Hepatocyte (in vitro differentiated cells): ENCODE measurements around the gene ZNF319. TPM values are rescaled to one million over a fixed set of nuclear protein-coding genes. Genes with fewer than 3 reads are reported as not detected.

Experiments used
- DNase-seq: peaks from one replicate; pipeline ENCODE4 v3.0.0-alpha.2; 2016; ENCODE audit warnings: low spot score
- H2AFZ ChIP-seq: fragments of 200-600 bp; sonication (generic); 2 replicates; pipeline ENCODE4 v1.6.0; 2016; ENCODE audit warnings: antibody characterized with exemption, mild to moderate bottlenecking
- H3K27ac ChIP-seq: fragments of 200-600 bp; sonication (generic); 2 replicates; pipeline ENCODE4 v1.5.1; 2016; ENCODE audit warnings: mild to moderate bottlenecking
- H3K27me3 ChIP-seq: fragments of 200-600 bp; sonication (generic); 2 replicates; pipeline ENCODE4 v1.6.1; 2016
- H3K36me3 ChIP-seq: fragments of 200-600 bp; sonication (generic); replicated peaks from 2 replicates; pipeline ENCODE4 v1.5.1; 2016; ENCODE audit warnings: low read depth; ENCODE audit not compliant: insufficient read depth
- H3K4me1 ChIP-seq: fragments of 200-600 bp; sonication (generic); 2 replicates; pipeline ENCODE4 v1.5.1; 2016; ENCODE audit warnings: mild to moderate bottlenecking, moderate library complexity; ENCODE audit not compliant: insufficient read depth
- H3K4me2 ChIP-seq: fragments of 200-600 bp; sonication (generic); 2 replicates; pipeline ENCODE4 v1.6.0; 2016
- H3K4me3 ChIP-seq: fragments of 200-600 bp; sonication (generic); 2 replicates; pipeline ENCODE4 v1.5.1; 2016; ENCODE audit warnings: mild to moderate bottlenecking
- H3K79me2 ChIP-seq: fragments of 200-600 bp; sonication (generic); 2 replicates; pipeline ENCODE4 v1.6.0; 2017; ENCODE audit warnings: mild to moderate bottlenecking
- H3K9me2 ChIP-seq: fragments of 200-600 bp; sonication (generic); replicated peaks from 2 replicates; pipeline ENCODE4 v1.6.0; 2017; ENCODE audit warnings: mild to moderate bottlenecking; ENCODE audit not compliant: insufficient read depth
- H3K9me3 ChIP-seq: fragments of 200-600 bp; sonication (generic); 2 replicates; pipeline ENCODE4 v1.5.1; 2016; ENCODE audit warnings: low read depth, mild to moderate bottlenecking
- H4K20me1 ChIP-seq: fragments of 200-600 bp; sonication (generic); 2 replicates; pipeline ENCODE4 v1.6.0; 2016; ENCODE audit warnings: mild to moderate bottlenecking; ENCODE audit not compliant: insufficient read depth, poor library complexity, severe bottlenecking
- EZH2 ChIP-seq: fragments of 200-600 bp; sonication (generic); IDR thresholded peaks from 2 replicates; pipeline ENCODE4 v1.6.1; 2016; ENCODE audit warnings: antibody characterized with exemption, mild to moderate bottlenecking, borderline replicate concordance
- EZH2phosphoT487 ChIP-seq: fragments of 200-600 bp; sonication (generic); IDR thresholded peaks from one replicate; pipeline ENCODE4 v1.6.1; 2018; ENCODE audit warnings: antibody characterized with exemption, mild to moderate bottlenecking, low read depth, moderate library complexity; ENCODE audit not compliant: unreplicated experiment, severe bottlenecking
- WGBS: methylation state at CpG from one replicate; pipeline ENCODE4 v1.1.6; 2016; ENCODE audit warnings: low lambda C conversion rate; ENCODE audit errors: missing lambda C conversion rate; 5-methylcytosine and 5-hydroxymethylcytosine counted together
- polyA plus RNA-seq: library from polyadenylated mRNA; unstranded; fragments of >200 nt; fragmentation: Nextera tagmentation; extraction: Ambion mirVana; gene quantifications from 2 replicates; pipeline ENCODE4 v1.2.1, GENCODE V29; 2016
- total RNA-seq: library from RNA; depleted of rRNA; stranded (reverse); fragments of >200 nt; gene quantifications from 2 replicates; pipeline ENCODE4 v1.2.3, GENCODE V29; 2014
- TF ChIP-seq, protein P1 (sequence below): fragments of 200-600 bp; sonication (generic); IDR thresholded peaks from 2 replicates; pipeline ENCODE4 v1.5.1; 2016; ENCODE audit warnings: antibody characterized with exemption, mild to moderate bottlenecking; ENCODE audit not compliant: poor library complexity

ZNF319 gene
- total and polyA plus RNA-seq, 2 experiments from 2014 or later: 5.3 to 8.3 TPM

DNA sequence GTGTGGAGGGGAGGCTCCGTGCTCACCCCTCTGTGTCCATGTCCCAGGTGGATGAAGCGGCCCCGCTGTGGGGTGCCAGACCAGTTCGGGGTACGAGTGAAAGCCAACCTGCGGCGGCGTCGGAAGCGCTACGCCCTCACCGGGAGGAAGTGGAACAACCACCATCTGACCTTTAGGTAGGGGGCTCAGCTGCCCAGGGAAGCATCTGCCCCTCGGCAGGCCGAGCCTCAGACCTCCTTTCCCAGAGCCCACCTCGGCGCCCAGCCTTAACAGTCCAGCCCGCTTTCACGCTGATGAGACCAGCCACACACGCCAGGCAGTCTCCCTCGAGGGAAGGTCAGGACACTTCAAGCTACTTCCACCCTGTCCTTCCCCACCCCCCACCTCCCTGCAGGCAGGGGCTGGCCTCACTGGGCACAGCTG is 37.8 kb upstream of the ZNF319 start:
- no peak overlapping the region for H2AFZ ChIP-seq
- no peaks in the 10 kb centered on the region for H3K9me2 ChIP-seq
- H3K4me1 ChIP-seq: peaks cover 2% of the 10 kb centered on the region
- DNase-seq: no peak
- H3K4me2 ChIP-seq: no peak overlapping the region
- H3K4me3 ChIP-seq: no peak overlapping the region
- WGBS: 95% methylated on average over 20 of the region's 20 CpGs
- H3K27ac ChIP-seq: no peak overlapping the region
- peaks cover 4% of the 10 kb centered on the region for H3K79me2 ChIP-seq
- H3K36me3 ChIP-seq: no peaks in the 10 kb centered on the region
- H3K27me3 ChIP-seq: no peaks in the 10 kb centered on the region
- no peaks in the 10 kb centered on the region for H3K9me3 ChIP-seq
- H4K20me1 ChIP-seq: peaks cover 1% of the 10 kb centered on the region
- no peak for TF ChIP-seq EZH2
- TF ChIP-seq, protein P1, sequence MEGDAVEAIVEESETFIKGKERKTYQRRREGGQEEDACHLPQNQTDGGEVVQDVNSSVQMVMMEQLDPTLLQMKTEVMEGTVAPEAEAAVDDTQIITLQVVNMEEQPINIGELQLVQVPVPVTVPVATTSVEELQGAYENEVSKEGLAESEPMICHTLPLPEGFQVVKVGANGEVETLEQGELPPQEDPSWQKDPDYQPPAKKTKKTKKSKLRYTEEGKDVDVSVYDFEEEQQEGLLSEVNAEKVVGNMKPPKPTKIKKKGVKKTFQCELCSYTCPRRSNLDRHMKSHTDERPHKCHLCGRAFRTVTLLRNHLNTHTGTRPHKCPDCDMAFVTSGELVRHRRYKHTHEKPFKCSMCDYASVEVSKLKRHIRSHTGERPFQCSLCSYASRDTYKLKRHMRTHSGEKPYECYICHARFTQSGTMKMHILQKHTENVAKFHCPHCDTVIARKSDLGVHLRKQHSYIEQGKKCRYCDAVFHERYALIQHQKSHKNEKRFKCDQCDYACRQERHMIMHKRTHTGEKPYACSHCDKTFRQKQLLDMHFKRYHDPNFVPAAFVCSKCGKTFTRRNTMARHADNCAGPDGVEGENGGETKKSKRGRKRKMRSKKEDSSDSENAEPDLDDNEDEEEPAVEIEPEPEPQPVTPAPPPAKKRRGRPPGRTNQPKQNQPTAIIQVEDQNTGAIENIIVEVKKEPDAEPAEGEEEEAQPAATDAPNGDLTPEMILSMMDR: no peak

DNA sequence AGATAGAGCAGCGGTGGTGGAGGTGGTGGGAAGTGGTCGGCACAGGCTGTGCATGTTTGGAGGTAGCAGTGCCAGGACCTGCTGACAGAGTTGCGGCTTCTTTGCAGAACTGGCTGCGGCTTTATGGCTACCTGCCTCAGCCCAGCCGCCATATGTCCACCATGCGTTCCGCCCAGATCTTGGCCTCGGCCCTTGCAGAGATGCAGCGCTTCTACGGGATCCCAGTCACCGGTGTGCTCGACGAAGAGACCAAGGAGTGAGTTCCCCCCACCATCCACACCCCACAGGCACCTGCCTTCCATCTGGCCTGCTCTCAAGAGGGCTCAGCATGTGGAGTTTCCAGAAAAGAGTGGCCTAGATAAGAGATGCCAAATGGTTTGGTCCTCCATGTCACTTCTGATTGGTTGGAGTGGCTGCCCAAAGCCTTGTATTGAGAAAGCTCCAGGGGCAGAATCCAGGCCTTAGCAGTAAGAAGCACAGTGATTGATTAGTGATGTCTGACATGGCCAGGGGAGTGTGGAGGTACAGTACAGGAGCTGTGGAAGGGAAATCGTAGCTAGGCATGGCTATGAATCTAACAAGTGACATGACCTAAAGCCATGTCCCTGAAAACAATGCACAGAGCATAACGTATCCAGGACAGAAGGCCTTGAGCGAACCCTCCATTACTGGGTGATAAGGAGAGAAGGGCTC is 37.0 kb upstream of the ZNF319 start:
- Histone ChIP-seq H3K9me2 (no peaks in the 10 kb centered on the region), H3K36me3 (no peaks in the 10 kb centered on the region), H3K27ac (no peak overlapping the region), H3K9me3 (no peaks in the 10 kb centered on the region), H3K4me3 (no peak overlapping the region), H4K20me1 (peaks cover 5% of the 10 kb centered on the region), H3K4me1 (peaks cover 10% of the 10 kb centered on the region), H3K4me2 (no peak overlapping the region), H3K27me3 (no peaks in the 10 kb centered on the region), H2AFZ (no peak overlapping the region), H3K79me2 (peaks cover 4% of the 10 kb centered on the region)
- no peak for DNase-seq
- 96% methylated on average over 16 of the region's 16 CpGs for WGBS
- TF ChIP-seq, protein P1: no peak
- TF ChIP-seq EZH2: no peak
- no peak for TF ChIP-seq EZH2phosphoT487

DNA sequence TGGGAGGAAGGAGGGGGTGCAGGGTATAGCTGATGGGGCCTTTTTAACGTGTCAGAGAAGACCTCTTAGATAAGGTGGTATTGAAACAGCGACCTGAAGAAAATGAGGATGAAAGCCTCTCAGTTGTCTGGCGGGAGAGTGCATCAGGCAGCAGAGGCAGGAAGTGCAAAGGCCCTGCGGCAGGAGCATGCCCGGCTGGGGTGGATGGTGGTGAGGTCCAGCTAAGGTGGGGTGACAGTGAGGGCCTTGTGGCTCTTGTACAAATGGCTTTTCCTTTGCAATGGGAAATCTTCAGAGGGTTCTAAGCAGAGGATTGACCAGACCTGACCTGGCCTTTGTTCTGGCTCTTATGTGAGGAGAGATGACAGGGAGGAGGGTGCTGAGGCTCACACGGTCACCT is 36.5 kb upstream of the ZNF319 start:
- Histone ChIP-seq H3K9me3 (no peaks in the 10 kb centered on the region), H2AFZ (no peak overlapping the region), H3K4me3 (no peak overlapping the region), H3K27me3 (no peaks in the 10 kb centered on the region), H3K36me3 (no peaks in the 10 kb centered on the region), H3K4me2 (no peak overlapping the region), H4K20me1 (peaks cover 5% of the 10 kb centered on the region), H3K27ac (no peak overlapping the region), H3K4me1 (peaks cover 14% of the 10 kb centered on the region), H3K79me2 (peaks cover 4% of the 10 kb centered on the region), H3K9me2 (no peaks in the 10 kb centered on the region)
- WGBS: 90% methylated on average over 6 of the region's 6 CpGs
- TF ChIP-seq EZH2phosphoT487 (no peak), EZH2 (no peak)
- TF ChIP-seq, protein P1: no peak
- no peak for DNase-seq
